SU-DHL-6 (cell line): Measurements from ENCODE around the gene KRTAP19-2.

ENCODE experiments used
- CTCF ChIP-seq: fragments of 200-600 bp; sonication (generic); IDR thresholded peaks from one replicate; pipeline ENCODE4 v1.5.1; 2017; ENCODE audit warnings: antibody characterized with exemption, mild to moderate bottlenecking, low read length, moderate library complexity; ENCODE audit not compliant: insufficient read depth, poor library complexity, severe bottlenecking
- EZH2phosphoT487 ChIP-seq: fragments of 200-600 bp; sonication (generic), shearing (Covaris generic); conservative IDR thresholded peaks from 2 replicates; pipeline ENCODE4 v1.6.1; 2018; ENCODE audit warnings: mild to moderate bottlenecking, antibody characterized with exemption, low read length, moderate library complexity, mixed read lengths

- TF ChIP-seq CTCF, result no peak
- TF ChIP-seq EZH2phosphoT487, result no peak
Measured at GRCh38 chr21:30482130-30482529, 5.1 kb downstream of the KRTAP19-2 start.
